Loucy (cell line): ENCODE results near the gene BTBD18.

ENCODE experiments used
- EZH2phosphoT487 ChIP-seq: fragments of 200-600 bp; IDR thresholded peaks from 2 replicates; pipeline ENCODE4 v1.6.1; 2018; ENCODE audit warnings: antibody characterized with exemption, mild to moderate bottlenecking, moderate library complexity, borderline replicate concordance
- TF ChIP-seq, protein P1 (sequence below): fragments of 200-600 bp; sonication (generic); conservative IDR thresholded peaks from 2 replicates; pipeline ENCODE4 v1.5.1; 2014; ENCODE audit warnings: mild to moderate bottlenecking, antibody characterized with exemption, low read length

DNA sequence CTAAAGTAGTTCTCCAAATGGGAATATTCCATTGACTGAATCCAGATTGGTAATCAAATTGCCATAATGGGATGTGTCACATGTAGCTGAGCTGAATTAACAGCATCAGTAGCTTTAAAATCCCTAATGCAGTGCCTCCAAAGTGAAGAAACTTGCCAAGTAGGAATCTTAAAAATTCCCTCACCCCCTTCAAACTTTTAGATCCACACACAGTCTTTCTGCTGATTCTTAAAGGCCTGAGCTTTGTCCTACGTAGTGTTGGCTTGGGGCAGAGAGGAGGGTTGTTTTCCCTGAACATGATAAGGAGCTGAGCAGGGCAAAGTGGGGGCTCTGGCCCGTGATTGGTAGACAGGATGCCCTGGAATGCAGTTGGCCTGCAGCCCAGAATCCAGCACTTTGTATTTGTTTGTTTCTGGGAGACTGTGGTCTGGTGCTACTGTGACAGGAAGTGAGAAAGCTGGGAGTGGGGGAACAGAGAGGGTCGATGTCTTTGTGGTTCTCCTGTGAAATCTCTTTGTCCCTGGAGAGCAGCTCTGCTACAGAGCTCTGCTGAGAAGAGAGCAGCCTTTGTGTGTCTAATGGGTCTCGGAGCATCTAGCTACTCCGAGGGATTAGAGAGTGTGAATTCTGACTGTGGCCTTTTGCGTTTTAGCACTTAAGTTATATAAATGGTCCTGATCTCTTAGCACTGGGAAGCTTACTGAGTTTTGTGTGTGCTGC is 26.9 kb upstream of the BTBD18 start:
- TF ChIP-seq, protein P1, sequence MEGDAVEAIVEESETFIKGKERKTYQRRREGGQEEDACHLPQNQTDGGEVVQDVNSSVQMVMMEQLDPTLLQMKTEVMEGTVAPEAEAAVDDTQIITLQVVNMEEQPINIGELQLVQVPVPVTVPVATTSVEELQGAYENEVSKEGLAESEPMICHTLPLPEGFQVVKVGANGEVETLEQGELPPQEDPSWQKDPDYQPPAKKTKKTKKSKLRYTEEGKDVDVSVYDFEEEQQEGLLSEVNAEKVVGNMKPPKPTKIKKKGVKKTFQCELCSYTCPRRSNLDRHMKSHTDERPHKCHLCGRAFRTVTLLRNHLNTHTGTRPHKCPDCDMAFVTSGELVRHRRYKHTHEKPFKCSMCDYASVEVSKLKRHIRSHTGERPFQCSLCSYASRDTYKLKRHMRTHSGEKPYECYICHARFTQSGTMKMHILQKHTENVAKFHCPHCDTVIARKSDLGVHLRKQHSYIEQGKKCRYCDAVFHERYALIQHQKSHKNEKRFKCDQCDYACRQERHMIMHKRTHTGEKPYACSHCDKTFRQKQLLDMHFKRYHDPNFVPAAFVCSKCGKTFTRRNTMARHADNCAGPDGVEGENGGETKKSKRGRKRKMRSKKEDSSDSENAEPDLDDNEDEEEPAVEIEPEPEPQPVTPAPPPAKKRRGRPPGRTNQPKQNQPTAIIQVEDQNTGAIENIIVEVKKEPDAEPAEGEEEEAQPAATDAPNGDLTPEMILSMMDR = no peak
- no peak for TF ChIP-seq EZH2phosphoT487
